Gastroesophageal sphincter (tissue), 4 donors: ENCODE results near the gene TM4SF18. TPM values are rescaled to one million over a fixed set of nuclear protein-coding genes. Genes with fewer than 3 reads are reported as not detected.

Experiments
- ATAC-seq: fragments of 150-250 bp; one replicate; pipeline ENCODE4 v1.9.1; 2016; ENCODE audit warnings: mild to moderate bottlenecking, moderate library complexity
- H3K27ac ChIP-seq, 4 donors: fragments of 200-600 bp; sonication (generic) in 3 of 4; 1 replicate in 3 of 4; 2 replicates in 1 of 4; pipeline ENCODE4 v1.5.1; 2016 to 2019
- H3K27me3 ChIP-seq: fragments of 200-600 bp; sonication (generic); one replicate; pipeline ENCODE4 v1.5.1; 2019
- H3K36me3 ChIP-seq, 2 donors: fragments of 200-600 bp; sonication (generic); one replicate each; pipeline ENCODE4 v1.5.1; 2019; ENCODE audit warnings: control low read depth in 1 of 2
- H3K4me1 ChIP-seq, 3 donors: fragments of 200-600 bp; sonication (generic); 1 replicate in 2 of 3; 2 replicates in 1 of 3; pipeline ENCODE4 v1.5.1; 2016 to 2019; ENCODE audit warnings: control low read depth in 2 of 3
- H3K4me3 ChIP-seq, 2 donors: fragments of 200-600 bp; sonication (generic); one replicate each; pipeline ENCODE4 v1.5.1; 2019; ENCODE audit warnings: mild to moderate bottlenecking in 1 of 2, moderate library complexity in 1 of 2
- H3K9me3 ChIP-seq, 3 donors: fragments of 200-600 bp; sonication (generic); one replicate each; pipeline ENCODE4 v1.5.1; 2017 to 2019; ENCODE audit warnings: control low read depth in 2 of 3
- CTCF ChIP-seq, 4 experiments: fragments of 200-600 bp in 2 of 4; fragments of 450-650 bp in 2 of 4; sonication (generic) in 1 of 4; IDR thresholded peaks; one replicate each; pipeline ENCODE4 v1.5.1; 2017 to 2019; ENCODE audit warnings: antibody characterized with exemption in 4 of 4, mild to moderate bottlenecking in 2 of 4, moderate library complexity in 2 of 4
- EP300 ChIP-seq: sonication (generic); formaldehyde crosslinking; IDR thresholded peaks from one replicate; pipeline ENCODE4 v1.6.1; 2017; ENCODE audit warnings: antibody characterized with exemption, mild to moderate bottlenecking
- POLR2A ChIP-seq, 2 donors: fragments of 450-650 bp; IDR thresholded peaks; one replicate each; pipeline ENCODE4 v1.6.1; 2017; ENCODE audit warnings: antibody characterized with exemption in 2 of 2, mild to moderate bottlenecking in 2 of 2, moderate library complexity in 1 of 2
- POLR2AphosphoS5 ChIP-seq: sonication (generic); formaldehyde crosslinking; IDR thresholded peaks from one replicate; pipeline ENCODE4 v1.6.1; 2017; ENCODE audit warnings: antibody characterized with exemption
- WGBS, 2 donors: methylation state at CpG; one replicate each; pipeline ENCODE4 v1.1.5; 2018; ENCODE audit warnings: low coverage in 1 of 2; 5-methylcytosine and 5-hydroxymethylcytosine counted together
- total RNA-seq, 4 donors: library from RNA; depleted of rRNA; stranded (reverse); fragments of >200 nt; gene quantifications; one replicate each; pipeline ENCODE4 v1.1.0, GENCODE V29; 2016

The TM4SF18 gene
- total RNA-seq, 4 donors from 2014 or later, result 1.7 to 10.2 (median 7.1) TPM

GRCh38 chr3:149374793-149375500 lies 41.5 kb upstream of the TM4SF18 start:
- TF ChIP-seq POLR2A (IDR thresholded peaks at IDR 0.05) (no peak), POLR2AphosphoS5 (no peak), CTCF (IDR thresholded peaks at IDR 0.05) (no peak), EP300 (no peak)
- ATAC-seq, result no peak
- Histone ChIP-seq H3K36me3 (no peaks in the 10 kb centered on the region), H3K27ac (peak overlapping the region in 2 of 4 donors; percentile 24 to 61), H3K4me1 (peaks cover 4 to 46% (median 6%) of the 10 kb centered on the region in 3 donors), H3K27me3 (no peaks in the 10 kb centered on the region), H3K9me3 (no peaks in the 10 kb centered on the region), H3K4me3 (peak overlapping the region in 1 of 2 donors; percentile 43)
- WGBS, 2 donors, result 61 to 86% methylated on average over 2 of the region's 3 CpGs

GRCh38 chr3:149374391-149374790 lies 41.0 kb upstream of the TM4SF18 start:
- ATAC-seq, result no peak
- no peaks in the 10 kb centered on the region for H3K9me3 ChIP-seq
- 56 to 57% methylated on average over 1 of the region's 1 CpG for WGBS, 2 donors
- H3K27me3 ChIP-seq, result no peaks in the 10 kb centered on the region
- H3K27ac ChIP-seq, result no peak overlapping the region
- no peak overlapping the region for H3K4me3 ChIP-seq
- H3K4me1 ChIP-seq, result peaks cover 5 to 51% (median 8%) of the 10 kb centered on the region in 3 donors
- no peaks in the 10 kb centered on the region for H3K36me3 ChIP-seq
- TF ChIP-seq POLR2A (IDR thresholded peaks at IDR 0.05) (no peak), EP300 (no peak)

GRCh38 chr3:149373235-149374125 lies 40.0 kb upstream of the TM4SF18 start:
- WGBS, 2 donors, result 72 to 89% methylated on average over 2 of the region's 2 CpGs
- no peak for ATAC-seq
- H3K9me3 ChIP-seq, result no peaks in the 10 kb centered on the region
- TF ChIP-seq POLR2AphosphoS5 (peak; percentile 39), CTCF (IDR thresholded peaks at IDR 0.05) (no peak)
- peaks cover 5 to 43% (median 6%) of the 10 kb centered on the region in 3 donors for H3K4me1 ChIP-seq
- H3K4me3 ChIP-seq, result no peak overlapping the region
- no peaks in the 10 kb centered on the region for H3K27me3 ChIP-seq
- no peaks in the 10 kb centered on the region for H3K36me3 ChIP-seq
- peak overlapping the region in 2 of 4 donors; percentile 32 to 44 for H3K27ac ChIP-seq

GRCh38 chr3:149371723-149372114 lies 38.3 kb upstream of the TM4SF18 start:
- ATAC-seq, result no peak
- Histone ChIP-seq H3K4me1 (peaks cover 3 to 28% (median 5%) of the 10 kb centered on the region in 3 donors), H3K9me3 (no peaks in the 10 kb centered on the region), H3K27ac (peak overlapping the region in 3 of 4 donors; percentile 30 to 40 (median 40)), H3K27me3 (no peaks in the 10 kb centered on the region), H3K4me3 (no peak overlapping the region), H3K36me3 (no peaks in the 10 kb centered on the region)
- 46 to 57% methylated on average over 2 of the region's 2 CpGs for WGBS, 2 donors
- TF ChIP-seq CTCF (IDR thresholded peaks at IDR 0.05) (no peak), POLR2A (IDR thresholded peaks at IDR 0.05) (no peak), EP300 (no peak), POLR2AphosphoS5 (no peak)

GRCh38 chr3:149371001-149371722 lies 37.7 kb upstream of the TM4SF18 start:
- no peak for TF ChIP-seq EP300
- no peak for TF ChIP-seq POLR2AphosphoS5
- TF ChIP-seq POLR2A (IDR thresholded peaks at IDR 0.05), result no peak
- H3K4me3 ChIP-seq, result no peak overlapping the region
- H3K27ac ChIP-seq, result peak overlapping the region in 3 of 4 donors; percentile 30 to 40 (median 40)
- 68% methylated on average over 6 to 7 of the region's 7 CpGs for WGBS, 2 donors
- peak; percentile 11 for ATAC-seq
- peaks cover 3 to 23% (median 5%) of the 10 kb centered on the region in 3 donors for H3K4me1 ChIP-seq
- H3K36me3 ChIP-seq, result no peaks in the 10 kb centered on the region
- H3K9me3 ChIP-seq, result no peaks in the 10 kb centered on the region
- H3K27me3 ChIP-seq, result no peaks in the 10 kb centered on the region
